ENCODE data around the gene ETV6. TPM values are rescaled to one million over a fixed set of nuclear protein-coding genes. Genes with fewer than 3 reads are reported as not detected.

Gene ETV6
- total RNA-seq, 2 donors from 2014 or later: 41.4 to 58.4 TPM

DNA sequence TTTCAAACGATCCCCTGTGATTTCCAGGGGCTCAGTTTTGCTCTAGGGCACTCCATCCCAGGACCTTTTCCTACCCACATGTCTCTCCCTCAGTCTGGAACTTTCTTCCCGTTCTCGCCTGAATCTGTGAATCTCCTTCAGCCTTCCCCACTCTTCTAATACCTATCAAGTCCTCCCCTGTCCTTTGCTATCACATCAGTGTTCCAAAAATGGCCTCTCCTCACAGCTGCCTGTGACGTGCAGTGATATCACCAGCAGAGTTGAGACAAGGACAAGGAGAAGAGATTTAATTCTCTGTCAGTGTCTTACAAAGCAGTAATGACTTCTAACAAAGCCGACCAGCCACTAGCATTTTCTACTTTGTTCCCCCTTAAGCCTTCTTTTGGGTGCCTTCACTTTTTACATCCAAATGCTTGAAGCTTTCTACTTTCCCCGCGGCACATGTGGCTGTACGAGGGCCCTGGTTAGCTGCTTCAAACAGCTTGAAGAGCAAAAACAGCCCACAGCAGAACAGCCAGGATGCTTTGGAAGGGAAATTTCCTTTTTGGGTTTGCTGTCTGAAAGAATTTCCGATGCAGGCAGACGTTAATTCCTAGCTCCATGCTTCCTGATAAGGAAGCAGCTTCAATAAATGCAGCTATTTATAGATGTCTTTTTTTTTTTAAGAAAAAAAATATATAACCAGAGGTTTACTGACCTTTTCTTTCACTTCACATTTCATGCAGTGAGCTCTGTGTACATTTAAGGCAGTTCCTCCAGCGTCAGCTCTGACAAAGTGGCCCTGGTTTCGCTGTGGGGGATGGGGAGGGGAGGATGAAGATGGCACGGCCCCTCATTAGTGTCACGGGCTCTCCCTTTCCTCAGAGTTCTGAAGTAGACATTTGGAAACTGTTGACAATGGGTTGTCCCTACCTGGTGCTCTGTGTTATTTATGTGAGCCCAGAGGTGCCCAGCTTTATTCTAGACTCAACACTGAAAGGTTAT lies 109.3 kb downstream of the ETV6 start:
- peak overlapping the region; percentile 94 to 96 for H3K27ac ChIP-seq
- DNase-seq (ENCODE audit: low spot score): no peak
- H3K4me1 ChIP-seq (ENCODE audit: control insufficient read depth in 1 of 2, low read depth in 2 of 2): peaks cover 70 to 86% of the 10 kb centered on the region in 2 donors
- no peaks in the 10 kb centered on the region for H3K36me3 ChIP-seq
- no peaks in the 10 kb centered on the region for H3K27me3 ChIP-seq (replicated peaks; ENCODE audit: insufficient read depth)
- H3K4me3 ChIP-seq: peak overlapping the region; percentile 6
- TF ChIP-seq, protein P1, sequence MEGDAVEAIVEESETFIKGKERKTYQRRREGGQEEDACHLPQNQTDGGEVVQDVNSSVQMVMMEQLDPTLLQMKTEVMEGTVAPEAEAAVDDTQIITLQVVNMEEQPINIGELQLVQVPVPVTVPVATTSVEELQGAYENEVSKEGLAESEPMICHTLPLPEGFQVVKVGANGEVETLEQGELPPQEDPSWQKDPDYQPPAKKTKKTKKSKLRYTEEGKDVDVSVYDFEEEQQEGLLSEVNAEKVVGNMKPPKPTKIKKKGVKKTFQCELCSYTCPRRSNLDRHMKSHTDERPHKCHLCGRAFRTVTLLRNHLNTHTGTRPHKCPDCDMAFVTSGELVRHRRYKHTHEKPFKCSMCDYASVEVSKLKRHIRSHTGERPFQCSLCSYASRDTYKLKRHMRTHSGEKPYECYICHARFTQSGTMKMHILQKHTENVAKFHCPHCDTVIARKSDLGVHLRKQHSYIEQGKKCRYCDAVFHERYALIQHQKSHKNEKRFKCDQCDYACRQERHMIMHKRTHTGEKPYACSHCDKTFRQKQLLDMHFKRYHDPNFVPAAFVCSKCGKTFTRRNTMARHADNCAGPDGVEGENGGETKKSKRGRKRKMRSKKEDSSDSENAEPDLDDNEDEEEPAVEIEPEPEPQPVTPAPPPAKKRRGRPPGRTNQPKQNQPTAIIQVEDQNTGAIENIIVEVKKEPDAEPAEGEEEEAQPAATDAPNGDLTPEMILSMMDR (IDR thresholded peaks at IDR 0.05): no peak
- no peaks in the 10 kb centered on the region for H3K9me3 ChIP-seq
- peak; percentile 53 for ATAC-seq (ENCODE audit: insufficient number of reproducible peaks, low FRiP score, low read depth)

DNA sequence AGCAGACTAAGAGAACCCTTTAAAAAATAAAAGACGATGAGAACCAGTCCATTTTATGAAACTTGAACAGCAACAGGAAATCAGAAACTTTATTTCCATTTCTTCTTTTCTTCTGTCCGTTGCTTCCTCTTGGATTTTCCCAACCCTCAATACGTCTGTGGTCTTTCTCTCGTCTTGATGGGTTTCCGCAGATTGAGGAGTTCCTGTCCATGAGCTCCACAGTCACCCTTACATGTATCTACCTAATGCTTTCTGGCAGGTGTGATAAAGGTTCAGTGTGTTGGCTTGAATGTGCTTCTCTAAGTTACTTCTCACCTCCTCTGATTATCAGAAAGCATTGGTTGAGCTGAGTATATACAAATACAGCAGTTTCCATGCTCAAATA lies 110.0 kb downstream of the ETV6 start:
- DNase-seq (ENCODE audit: low spot score): no peak
- H3K4me1 ChIP-seq (ENCODE audit: control insufficient read depth in 1 of 2, low read depth in 2 of 2): peaks cover 70 to 86% of the 10 kb centered on the region in 2 donors
- H3K4me3 ChIP-seq: no peak overlapping the region
- H3K27me3 ChIP-seq (replicated peaks; ENCODE audit: insufficient read depth): no peaks in the 10 kb centered on the region
- ATAC-seq (ENCODE audit: insufficient number of reproducible peaks, low FRiP score, low read depth): no peak
- no peaks in the 10 kb centered on the region for H3K36me3 ChIP-seq
- TF ChIP-seq, protein P1 (IDR thresholded peaks at IDR 0.05): no peak
- no peaks in the 10 kb centered on the region for H3K9me3 ChIP-seq
- peak overlapping the region; percentile 94 to 96 for H3K27ac ChIP-seq

DNA sequence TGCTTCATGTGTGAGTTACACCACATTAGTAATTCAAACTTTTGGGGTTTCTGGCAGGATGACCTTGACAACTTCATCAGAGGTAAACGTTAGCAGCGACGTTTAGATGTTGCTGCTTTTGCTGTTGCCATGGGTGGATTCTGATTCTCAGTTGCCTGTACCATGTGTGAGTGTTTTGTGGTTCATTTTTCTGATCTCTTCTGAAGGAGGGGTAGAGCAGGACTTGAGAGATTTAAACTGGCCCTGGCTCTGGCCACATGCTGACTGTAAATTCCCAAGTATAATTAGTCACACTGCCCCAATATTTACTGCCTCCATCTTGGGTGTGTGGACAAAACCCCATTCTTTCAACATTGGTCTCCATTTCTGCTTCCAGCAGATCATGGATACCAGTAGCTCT lies 110.4 kb downstream of the ETV6 start:
- Histone ChIP-seq H3K36me3 (no peaks in the 10 kb centered on the region), H3K9me3 (no peaks in the 10 kb centered on the region), H3K27ac (peak overlapping the region; percentile 94 to 96), H3K27me3 (replicated peaks; ENCODE audit: insufficient read depth) (no peaks in the 10 kb centered on the region), H3K4me1 (ENCODE audit: control insufficient read depth in 1 of 2, low read depth in 2 of 2) (peaks cover 70 to 86% of the 10 kb centered on the region in 2 donors), H3K4me3 (no peak overlapping the region)
- DNase-seq (ENCODE audit: low spot score) (no peak), ATAC-seq (ENCODE audit: insufficient number of reproducible peaks, low FRiP score, low read depth) (no peak)
- TF ChIP-seq, protein P1 (IDR thresholded peaks at IDR 0.05): no peak

DNA sequence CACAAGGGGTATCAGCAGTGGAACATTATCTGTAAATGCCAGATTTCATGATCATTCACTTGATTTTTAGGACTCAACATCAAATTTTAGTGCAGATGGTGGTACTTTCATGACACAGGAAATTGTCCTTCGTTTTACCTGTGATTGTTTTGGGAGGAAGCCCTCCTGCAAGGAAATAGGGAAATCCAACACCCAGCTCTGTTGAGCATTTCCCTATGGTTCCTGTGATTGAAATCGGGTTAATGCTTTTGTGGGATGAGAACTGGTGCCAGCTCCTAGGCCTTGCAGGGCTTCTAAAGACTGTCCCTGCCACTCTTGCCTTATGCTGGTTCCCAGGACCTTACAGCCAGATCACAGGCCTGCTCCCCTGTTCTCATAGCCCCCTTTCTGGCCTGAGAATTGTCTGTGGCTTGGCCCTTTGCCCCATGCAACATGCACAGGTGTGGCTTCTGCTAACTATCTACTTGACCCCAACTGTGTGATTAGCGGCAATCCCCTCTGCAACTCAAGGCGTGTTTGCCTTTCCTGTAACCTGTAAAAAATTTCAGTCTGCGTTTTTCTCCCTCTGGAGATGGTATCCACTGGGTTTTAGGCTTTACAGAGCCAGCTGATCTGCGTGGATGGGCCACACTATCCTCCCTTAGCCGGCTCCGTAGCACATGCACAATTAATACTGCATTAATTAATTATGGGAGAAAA lies 112.5 kb downstream of the ETV6 start:
- no peak for ATAC-seq (ENCODE audit: insufficient number of reproducible peaks, low FRiP score, low read depth)
- no peaks in the 10 kb centered on the region for H3K36me3 ChIP-seq
- no peak overlapping the region for H3K4me3 ChIP-seq
- no peak for DNase-seq (ENCODE audit: low spot score)
- peaks cover 69 to 86% of the 10 kb centered on the region in 2 donors for H3K4me1 ChIP-seq (ENCODE audit: control insufficient read depth in 1 of 2, low read depth in 2 of 2)
- peak overlapping the region; percentile 94 to 97 for H3K27ac ChIP-seq
- no peaks in the 10 kb centered on the region for H3K9me3 ChIP-seq
- H3K27me3 ChIP-seq (replicated peaks; ENCODE audit: insufficient read depth): no peaks in the 10 kb centered on the region
- TF ChIP-seq, protein P1 (IDR thresholded peaks at IDR 0.05): no peak

DNA sequence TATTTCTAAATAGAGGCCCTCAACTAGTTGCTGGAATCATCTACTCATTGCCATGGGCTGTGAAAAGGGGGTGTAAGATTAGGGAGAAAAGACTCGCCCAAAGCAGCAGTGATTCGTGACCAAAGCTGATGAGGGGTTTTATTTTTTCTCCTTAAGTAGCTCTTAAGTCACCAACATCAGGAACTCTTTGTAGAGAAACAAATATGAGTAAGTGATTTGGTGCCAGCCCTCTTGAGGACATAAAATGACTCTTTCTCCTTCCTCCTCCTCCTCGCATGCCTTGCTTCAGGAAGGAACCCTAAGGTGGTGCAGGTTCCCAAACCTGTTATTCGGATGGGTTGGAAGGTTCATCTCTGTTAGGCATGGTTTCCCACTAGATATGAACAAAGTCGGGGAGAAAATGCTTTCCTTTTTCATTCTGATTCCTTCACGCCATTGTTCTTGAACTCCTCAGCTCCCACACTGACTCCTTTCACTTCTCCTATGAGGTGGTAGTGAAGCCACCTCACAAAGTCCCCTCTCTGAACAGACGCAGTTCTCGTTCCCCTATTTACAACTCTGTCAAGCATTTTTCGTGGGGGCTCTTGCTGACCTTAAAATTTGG lies 113.4 kb downstream of the ETV6 start:
- Histone ChIP-seq H3K27ac (peak overlapping the region; percentile 94 to 97), H3K27me3 (replicated peaks; ENCODE audit: insufficient read depth) (no peaks in the 10 kb centered on the region), H3K4me3 (peak overlapping the region; percentile 15), H3K36me3 (no peaks in the 10 kb centered on the region), H3K9me3 (no peaks in the 10 kb centered on the region), H3K4me1 (ENCODE audit: control insufficient read depth in 1 of 2, low read depth in 2 of 2) (peaks cover 68 to 86% of the 10 kb centered on the region in 2 donors)
- TF ChIP-seq, protein P1 (IDR thresholded peaks at IDR 0.05): no peak
- ATAC-seq (ENCODE audit: insufficient number of reproducible peaks, low FRiP score, low read depth) (no peak), DNase-seq (ENCODE audit: low spot score) (no peak)
